ENCODE results near the gene AGMAT.
A peak's percentile ranks its signal among the peaks of the same experiment; 100 is the strongest.
"Not testable (repeated sequence)": the region's sequence is repeated elsewhere in the genome, so short reads cannot be mapped to it uniquely, and the experiment has no call there.

Gene AGMAT

DNA sequence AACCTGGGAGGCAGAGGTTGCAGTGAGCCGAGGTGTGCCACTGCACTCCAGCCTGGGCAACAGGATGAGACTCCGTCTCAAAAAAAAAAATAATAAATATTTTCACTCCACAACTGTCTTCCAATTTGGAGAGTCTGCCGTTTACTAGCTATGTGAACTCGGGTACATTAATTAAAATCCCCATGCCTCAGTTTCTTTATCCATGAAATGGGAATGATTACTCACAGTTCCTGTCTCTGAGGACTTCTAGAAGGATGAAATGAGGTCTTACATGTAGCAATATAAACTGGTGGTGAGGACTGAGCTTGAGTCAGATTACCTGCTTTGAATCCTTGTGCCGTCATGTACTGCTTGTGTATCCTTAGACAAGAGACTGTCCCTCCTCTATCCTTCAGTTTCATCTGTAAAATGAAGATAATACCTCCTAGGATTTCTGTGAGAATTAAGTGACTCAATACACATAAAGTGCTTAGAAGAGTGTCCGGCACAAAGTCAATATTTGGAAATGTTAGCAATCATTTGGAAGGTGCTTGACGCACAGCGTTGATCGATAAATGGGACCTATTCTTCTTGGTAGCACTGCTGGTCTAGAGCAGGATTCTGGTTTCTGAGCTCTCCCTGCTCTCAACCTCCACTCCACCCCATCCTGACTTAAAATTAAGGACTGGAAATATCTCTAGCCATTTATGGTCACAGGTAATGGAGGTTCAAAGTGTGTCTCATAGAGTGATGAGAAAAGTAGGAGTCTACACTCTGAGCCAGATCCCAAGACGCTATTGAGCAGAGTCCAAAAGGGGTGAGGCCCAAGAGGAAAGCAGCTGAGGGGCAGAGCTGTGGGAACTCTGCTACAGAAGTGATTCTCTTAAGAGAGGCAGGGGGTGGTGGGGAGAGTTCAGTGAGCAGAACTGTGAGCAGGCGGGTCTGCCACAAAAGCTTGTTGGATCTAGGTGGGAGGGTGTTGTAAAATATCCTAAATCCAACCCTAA, 20.8 kb upstream of the AGMAT start:
- Histone ChIP-seq H3K36me3 (ENCODE audit: control insufficient read depth, insufficient read depth, low read length) (no peaks in the 10 kb centered on the region), H3K4me3 (ENCODE audit: extremely low read depth, insufficient read depth, low read length, poor library complexity, severe bottlenecking) (no peak overlapping the region), H3K9me3 (ENCODE audit: control insufficient read depth, low read length) (no peaks in the 10 kb centered on the region), H3K27ac (ENCODE audit: low read depth, low read length, severe bottlenecking) (no peak overlapping the region), H3K4me1 (ENCODE audit: control insufficient read depth, insufficient read depth, low read length, poor library complexity, severe bottlenecking) (no peaks in the 10 kb centered on the region)
- 88 to 90% methylated on average over 8 to 9 of the region's 11 CpGs for WGBS, 2 experiments (ENCODE audit: insufficient coverage in 2 of 2)

DNA sequence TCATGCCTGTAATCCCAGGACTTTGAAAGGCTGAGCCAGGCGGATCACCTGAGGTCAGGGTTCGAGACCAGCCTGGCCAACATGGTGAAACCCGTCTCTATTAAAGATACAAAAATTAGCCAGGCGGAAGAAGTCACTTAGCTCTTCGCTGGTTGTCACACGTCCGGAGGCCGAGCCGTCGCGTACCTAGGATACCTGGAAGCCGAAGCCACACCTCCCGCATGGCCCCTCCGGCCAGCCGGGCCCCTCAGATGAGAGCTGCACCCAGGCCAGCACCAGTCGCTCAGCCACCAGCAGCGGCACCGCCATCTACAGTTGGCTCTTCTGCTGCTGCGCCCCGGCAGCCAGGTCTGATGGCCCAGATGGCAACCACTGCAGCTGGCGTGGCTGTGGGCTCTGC, 19.5 kb upstream of the AGMAT start:
- not testable (repeated sequence) for H3K9me3 ChIP-seq (ENCODE audit: control insufficient read depth, low read length); H3K36me3 ChIP-seq (ENCODE audit: control insufficient read depth, insufficient read depth, low read length); H3K4me1 ChIP-seq (ENCODE audit: control insufficient read depth, insufficient read depth, low read length, poor library complexity, severe bottlenecking); H3K4me3 ChIP-seq (ENCODE audit: extremely low read depth, insufficient read depth, low read length, poor library complexity, severe bottlenecking); H3K27ac ChIP-seq (ENCODE audit: low read depth, low read length, severe bottlenecking)
- 96 to 99% methylated on average over 14 to 17 of the region's 21 CpGs for WGBS, 2 experiments (ENCODE audit: insufficient coverage in 2 of 2)

- 89 to 92% methylated on average over 13 of the region's 13 CpGs for WGBS, 2 experiments (ENCODE audit: insufficient coverage in 2 of 2)
- H3K4me1 ChIP-seq (ENCODE audit: control insufficient read depth, insufficient read depth, low read length, poor library complexity, severe bottlenecking); H3K4me3 ChIP-seq (ENCODE audit: extremely low read depth, insufficient read depth, low read length, poor library complexity, severe bottlenecking); H3K27ac ChIP-seq (ENCODE audit: low read depth, low read length, severe bottlenecking); H3K36me3 ChIP-seq (ENCODE audit: control insufficient read depth, insufficient read depth, low read length); H3K9me3 ChIP-seq (ENCODE audit: control insufficient read depth, low read length): not testable (repeated sequence)
Observed at GRCh38 chr1:15603966-15604282, 19.1 kb upstream of the AGMAT start.

GRCh38 chr1:15603050-15603965, 18.5 kb upstream of the AGMAT start:
- Histone ChIP-seq H3K4me3 (ENCODE audit: extremely low read depth, insufficient read depth, low read length, poor library complexity, severe bottlenecking) (peak overlapping the region; percentile 42), H3K27ac (ENCODE audit: low read depth, low read length, severe bottlenecking) (peak overlapping the region; percentile 33), H3K4me1 (ENCODE audit: control insufficient read depth, insufficient read depth, low read length, poor library complexity, severe bottlenecking) (no peaks in the 10 kb centered on the region), H3K36me3 (ENCODE audit: control insufficient read depth, insufficient read depth, low read length) (no peaks in the 10 kb centered on the region), H3K9me3 (ENCODE audit: control insufficient read depth, low read length) (no peaks in the 10 kb centered on the region)
- WGBS, 2 experiments (ENCODE audit: insufficient coverage in 2 of 2), result 49 to 57% methylated on average over 53 to 56 of the region's 56 CpGs

DNA sequence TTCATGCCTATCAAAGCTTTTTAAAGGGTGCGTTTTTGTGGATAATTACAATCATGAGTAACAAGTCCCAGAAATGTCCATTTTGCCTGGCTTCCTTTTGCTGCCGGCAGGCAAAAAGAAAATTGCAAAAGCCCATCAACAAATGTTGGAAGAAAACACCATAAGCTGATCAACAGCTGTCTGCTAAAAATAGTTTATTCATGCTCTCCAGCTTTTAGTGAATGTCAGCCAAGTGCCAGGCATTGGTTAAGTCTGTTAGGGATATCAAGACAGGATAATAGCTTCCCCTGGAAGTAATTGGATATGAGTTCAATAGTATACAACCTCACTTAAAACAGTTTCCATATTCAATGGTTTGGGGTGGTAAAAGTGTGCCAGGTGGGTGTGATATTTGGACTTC, 13.6 kb upstream of the AGMAT start:
- H3K9me3 ChIP-seq (ENCODE audit: control insufficient read depth, low read length), result no peaks in the 10 kb centered on the region
- no peak overlapping the region for H3K27ac ChIP-seq (ENCODE audit: low read depth, low read length, severe bottlenecking)
- WGBS, 2 experiments (ENCODE audit: insufficient coverage in 2 of 2), result 100% methylated on average over 1 of the region's 2 CpGs; no CpG with 5 or more reads in 1 of the 2 experiments

DNA sequence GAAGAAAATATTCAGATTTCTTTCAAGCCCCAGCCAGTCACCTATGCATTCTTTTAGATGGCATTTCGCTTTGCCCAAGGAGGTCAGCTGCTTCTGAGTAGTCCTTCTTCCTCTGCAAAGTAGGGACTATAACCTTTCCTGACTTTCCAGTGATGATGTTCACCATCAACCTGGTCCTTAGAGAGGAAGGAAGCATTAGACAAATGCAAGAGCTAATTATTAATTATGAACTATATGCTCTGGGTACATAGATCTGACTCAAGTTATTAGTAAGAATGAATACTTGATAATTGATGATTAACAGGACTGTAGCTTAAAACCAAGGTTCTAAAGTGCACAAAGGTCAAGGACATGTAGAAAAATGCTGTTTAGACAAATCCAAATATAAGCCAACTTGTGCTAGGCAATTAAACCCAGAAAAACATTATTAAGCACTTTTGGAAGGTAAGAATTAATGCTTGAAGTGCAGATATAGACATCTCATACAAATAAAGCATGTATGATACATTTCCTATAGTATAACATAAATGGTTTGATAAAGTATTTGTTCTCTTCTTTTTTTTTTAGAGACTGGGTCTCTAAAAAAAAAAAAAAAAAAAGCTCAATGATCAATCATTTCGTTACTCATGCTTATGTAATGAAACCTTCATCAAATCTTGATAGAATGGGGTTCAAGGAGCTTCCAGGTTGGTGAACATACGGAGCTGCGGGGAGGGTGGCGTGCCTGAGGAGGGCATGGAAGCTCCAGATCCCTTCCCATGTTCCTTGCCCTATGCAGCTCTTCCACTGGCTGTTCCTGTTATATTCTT, 11.2 kb upstream of the AGMAT start:
- 77% methylated on average over 3 of the region's 5 CpGs; no CpG with 5 or more reads in 1 of the 2 experiments for WGBS, 2 experiments (ENCODE audit: insufficient coverage in 2 of 2)
- no peaks in the 10 kb centered on the region for H3K9me3 ChIP-seq (ENCODE audit: control insufficient read depth, low read length)
- H3K4me3 ChIP-seq (ENCODE audit: extremely low read depth, insufficient read depth, low read length, poor library complexity, severe bottlenecking), result no peak overlapping the region
- no peak overlapping the region for H3K27ac ChIP-seq (ENCODE audit: low read depth, low read length, severe bottlenecking)
- H3K36me3 ChIP-seq (ENCODE audit: control insufficient read depth, insufficient read depth, low read length), result no peaks in the 10 kb centered on the region
- no peaks in the 10 kb centered on the region for H3K4me1 ChIP-seq (ENCODE audit: control insufficient read depth, insufficient read depth, low read length, poor library complexity, severe bottlenecking)

More for the DNA sequence above, 13.6 kb upstream of the AGMAT start:
- Histone ChIP-seq H3K4me1 (ENCODE audit: control insufficient read depth, insufficient read depth, low read length, poor library complexity, severe bottlenecking) (no peaks in the 10 kb centered on the region), H3K36me3 (ENCODE audit: control insufficient read depth, insufficient read depth, low read length) (no peaks in the 10 kb centered on the region), H3K4me3 (ENCODE audit: extremely low read depth, insufficient read depth, low read length, poor library complexity, severe bottlenecking) (no peak overlapping the region)

GRCh38 chr1:15592285-15592684, 7.4 kb upstream of the AGMAT start:
- WGBS, 2 experiments (ENCODE audit: insufficient coverage in 2 of 2), result 86 to 93% methylated on average over 4 of the region's 5 CpGs

GRCh38 chr1:15583016-15583706, 1.7 kb downstream of the AGMAT start:
- H3K27ac ChIP-seq (ENCODE audit: low read depth, low read length, severe bottlenecking), result no peak overlapping the region
- 93 to 94% methylated on average over 14 to 17 of the region's 18 CpGs for WGBS, 2 experiments (ENCODE audit: insufficient coverage in 2 of 2)
- no peaks in the 10 kb centered on the region for H3K36me3 ChIP-seq (ENCODE audit: control insufficient read depth, insufficient read depth, low read length)
- H3K4me3 ChIP-seq (ENCODE audit: extremely low read depth, insufficient read depth, low read length, poor library complexity, severe bottlenecking), result no peak overlapping the region
- H3K4me1 ChIP-seq (ENCODE audit: control insufficient read depth, insufficient read depth, low read length, poor library complexity, severe bottlenecking), result no peaks in the 10 kb centered on the region
- no peaks in the 10 kb centered on the region for H3K9me3 ChIP-seq (ENCODE audit: control insufficient read depth, low read length)

More at GRCh38 chr1:15592285-15592684, 7.4 kb upstream of the AGMAT start:
- Histone ChIP-seq H3K4me3 (ENCODE audit: extremely low read depth, insufficient read depth, low read length, poor library complexity, severe bottlenecking) (no peak overlapping the region), H3K4me1 (ENCODE audit: control insufficient read depth, insufficient read depth, low read length, poor library complexity, severe bottlenecking) (no peaks in the 10 kb centered on the region), H3K9me3 (ENCODE audit: control insufficient read depth, low read length) (no peaks in the 10 kb centered on the region), H3K36me3 (ENCODE audit: control insufficient read depth, insufficient read depth, low read length) (peaks cover 4% of the 10 kb centered on the region), H3K27ac (ENCODE audit: low read depth, low read length, severe bottlenecking) (no peak overlapping the region)

DNA sequence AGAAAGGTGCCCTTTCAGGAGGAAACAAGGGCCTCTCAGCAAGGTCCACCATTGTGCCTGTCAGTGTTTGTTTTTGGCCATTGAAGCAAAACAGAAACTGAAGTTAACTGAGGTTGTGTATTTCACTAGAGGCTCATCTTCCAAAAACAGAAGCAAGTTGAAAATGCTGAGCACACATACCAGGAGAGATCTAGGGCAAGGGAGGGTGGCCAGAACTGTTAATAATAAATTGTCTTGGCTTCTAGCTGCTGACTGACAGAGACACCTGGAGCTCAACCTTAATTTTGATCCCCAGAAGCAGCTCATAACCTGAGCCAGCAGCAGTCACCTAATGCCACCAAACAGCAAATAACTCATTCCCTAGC, 5.2 kb downstream of the AGMAT start:
- H3K36me3 ChIP-seq (ENCODE audit: control insufficient read depth, insufficient read depth, low read length), result no peaks in the 10 kb centered on the region
- H3K4me3 ChIP-seq (ENCODE audit: extremely low read depth, insufficient read depth, low read length, poor library complexity, severe bottlenecking), result no peak overlapping the region
- H3K9me3 ChIP-seq (ENCODE audit: control insufficient read depth, low read length), result no peaks in the 10 kb centered on the region
- no peak overlapping the region for H3K27ac ChIP-seq (ENCODE audit: low read depth, low read length, severe bottlenecking)
- no peaks in the 10 kb centered on the region for H3K4me1 ChIP-seq (ENCODE audit: control insufficient read depth, insufficient read depth, low read length, poor library complexity, severe bottlenecking)
